Mammary epithelial cell (primary cell): Measurements from ENCODE around the gene KRTAP5-8.

Experiments
- CTCF ChIP-seq, 2 donors: IDR thresholded peaks in 1 of 2; conservative IDR thresholded peaks in 1 of 2; 2 replicates each; pipeline ENCODE4 v1.5.1; 2011 to 2012; ENCODE audit warnings: inconsistent platforms in 2 of 2, low read length in 2 of 2, mild to moderate bottlenecking in 2 of 2, control low read depth in 1 of 2, low read depth in 1 of 2; ENCODE audit not compliant: insufficient read depth in 1 of 2; ENCODE audit errors: extremely low read depth in 1 of 2
- EZH2 ChIP-seq: IDR thresholded peaks from 2 replicates; pipeline ENCODE4 v1.6.1; 2012; ENCODE audit warnings: low read length, inconsistent platforms, borderline replicate concordance

- TF ChIP-seq CTCF (conservative IDR thresholded peaks at IDR 0.05 in 1 of 2, IDR thresholded peaks at IDR 0.05 in 1 of 2; ENCODE audit: extremely low read depth in 1 of 2, insufficient read depth in 1 of 2, low read depth in 1 of 2, low read length in 2 of 2) (no peak), EZH2 (no peak)
Observed at GRCh38 chr11:71505001-71505400, 32.8 kb upstream of the KRTAP5-8 start.
